Activated CD8-positive, alpha-beta memory T cell treated with anti-CD3 and anti-CD28 coated beads, Interleukin-2, amount 50 U/mL, for 4 hours (primary cell): ENCODE data around the gene STX2.
A peak's percentile ranks its signal among the peaks of the same experiment; 100 is the strongest.

Experiments
- DNase-seq: peaks from one replicate; pipeline ENCODE4 v3.0.0-alpha.2; 2020

Gene STX2

GRCh38 chr12:130829391-130830245, 9.4 kb downstream of the STX2 start:
- no peak for DNase-seq

GRCh38 chr12:130828895-130829294, 10.2 kb downstream of the STX2 start:
- no peak for DNase-seq

GRCh38 chr12:130827432-130827831, 11.6 kb downstream of the STX2 start:
- DNase-seq, result no peak

- peak; percentile 86 for DNase-seq
These were observed 12.8 kb downstream of the STX2 start for GRCh38 chr12:130826151-130826801.

GRCh38 chr12:130825771-130826150, 13.3 kb downstream of the STX2 start:
- no peak for DNase-seq

GRCh38 chr12:130819681-130820080, 19.4 kb downstream of the STX2 start:
- DNase-seq, result no peak

- peak; percentile 81 for DNase-seq
These were observed 20.1 kb downstream of the STX2 start for GRCh38 chr12:130818635-130819576.

GRCh38 chr12:130818272-130818634, 20.8 kb downstream of the STX2 start:
- DNase-seq, result no peak

- DNase-seq, result no peak
These were observed 21.2 kb downstream of the STX2 start for GRCh38 chr12:130817804-130818203.

- no peak for DNase-seq
These were observed 23.0 kb downstream of the STX2 start for GRCh38 chr12:130816097-130816496.

- DNase-seq, result no peak
These were observed 23.9 kb downstream of the STX2 start for GRCh38 chr12:130815028-130815741.

GRCh38 chr12:130813949-130814348, 25.1 kb downstream of the STX2 start:
- no peak for DNase-seq

GRCh38 chr12:130813436-130813835, 25.6 kb downstream of the STX2 start:
- no peak for DNase-seq

- DNase-seq, result no peak
These were observed 29.3 kb downstream of the STX2 start for GRCh38 chr12:130809791-130810190.

- no peak for DNase-seq
These were observed 31.7 kb downstream of the STX2 start for GRCh38 chr12:130807309-130807708.

GRCh38 chr12:130806574-130806973, 32.5 kb downstream of the STX2 start:
- no peak for DNase-seq

- DNase-seq, result no peak
These were observed 33.4 kb downstream of the STX2 start for GRCh38 chr12:130805635-130806034.

GRCh38 chr12:130804216-130804615, 34.8 kb downstream of the STX2 start:
- no peak for DNase-seq

GRCh38 chr12:130803702-130804101, 35.3 kb downstream of the STX2 start:
- no peak for DNase-seq

- no peak for DNase-seq
These were observed 38.7 kb downstream of the STX2 start for GRCh38 chr12:130800312-130800711.

GRCh38 chr12:130799051-130799450, 40.0 kb downstream of the STX2 start:
- DNase-seq, result no peak

GRCh38 chr12:130796985-130797686, 41.9 kb downstream of the STX2 start:
- no peak for DNase-seq
